Activated CD4-positive, alpha-beta T cell treated with anti-CD3 and anti-CD28 coated beads for 4 hours (primary cell): Measurements from ENCODE around the gene CCL18.
"Not testable (repeated sequence)": the region's sequence is repeated elsewhere in the genome, so short reads cannot be mapped to it uniquely, and the experiment has no call there.

Source experiments
- DNase-seq, 2 donors: peaks; one replicate each; pipeline ENCODE4 v3.0.0-alpha.2; 2020

CCL18 gene

GRCh38 chr17:36104701-36105181 lies 40.7 kb downstream of the CCL18 start:
- DNase-seq: no peak

DNA sequence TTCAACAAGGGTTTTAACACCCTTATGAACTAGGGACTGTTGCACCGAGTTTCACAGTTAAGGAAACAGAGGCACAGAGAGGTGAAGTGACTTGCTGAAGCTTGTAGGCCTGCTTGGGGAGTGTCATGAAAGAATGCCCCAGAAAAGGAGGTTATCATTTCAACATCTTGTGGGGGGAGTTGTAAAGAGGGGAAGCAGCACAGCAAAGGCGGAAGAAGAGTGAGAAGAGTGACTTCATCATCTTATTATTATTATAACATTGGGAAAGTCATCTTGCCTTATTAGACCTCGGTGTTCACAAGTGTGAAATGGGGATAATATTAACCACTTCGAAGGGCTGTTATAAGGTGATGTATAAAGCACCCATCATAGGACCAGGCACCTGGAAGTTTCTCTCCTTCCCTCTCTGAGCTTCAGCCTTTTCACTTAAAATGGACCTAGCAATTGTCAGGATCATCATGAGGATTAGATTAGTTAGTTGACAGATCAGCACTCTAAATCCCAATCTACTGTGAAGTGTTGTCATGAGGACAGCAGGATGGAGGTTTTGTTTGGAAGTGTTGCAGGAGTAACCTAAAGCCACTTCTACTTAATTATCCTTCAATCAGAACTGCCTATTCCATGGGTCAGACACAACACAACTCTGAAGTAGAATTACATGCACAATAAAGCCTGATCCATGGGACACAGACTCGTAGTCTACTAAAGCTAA lies 41.9 kb downstream of the CCL18 start:
- DNase-seq: no peak

DNA sequence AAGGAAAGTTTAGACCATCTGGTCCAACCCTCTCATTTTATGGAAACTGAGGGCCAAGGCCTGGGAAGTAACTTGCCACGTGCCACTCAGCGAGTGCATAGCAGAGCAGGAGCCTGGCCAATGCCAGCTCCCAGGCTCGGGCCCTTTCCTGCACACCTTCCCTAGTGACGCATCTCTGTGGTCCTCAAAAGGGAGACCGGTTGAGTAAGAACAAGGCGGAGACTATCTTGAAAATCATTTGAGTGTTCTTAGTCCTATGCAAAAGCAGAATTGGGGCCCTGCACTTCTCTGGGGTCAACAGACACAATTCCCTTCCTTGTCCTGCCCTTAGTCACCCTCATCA lies 42.4 kb downstream of the CCL18 start:
- no peak for DNase-seq

GRCh38 chr17:36107660-36108059 lies 43.6 kb downstream of the CCL18 start:
- no peak for DNase-seq

- DNase-seq: not testable (repeated sequence)
Measured at GRCh38 chr17:36108265-36108664, 44.2 kb downstream of the CCL18 start.

GRCh38 chr17:36111068-36111490 lies 47.0 kb downstream of the CCL18 start:
- no peak for DNase-seq

GRCh38 chr17:36112572-36112971 lies 48.5 kb downstream of the CCL18 start:
- DNase-seq: no peak

- DNase-seq: not testable (repeated sequence)
Measured at GRCh38 chr17:36113131-36113530, 49.1 kb downstream of the CCL18 start.

- not testable (repeated sequence) for DNase-seq
Measured at GRCh38 chr17:36114971-36115648, 51.0 kb downstream of the CCL18 start.

- not testable (repeated sequence) for DNase-seq
Measured at GRCh38 chr17:36115649-36115977, 51.5 kb downstream of the CCL18 start.

DNA sequence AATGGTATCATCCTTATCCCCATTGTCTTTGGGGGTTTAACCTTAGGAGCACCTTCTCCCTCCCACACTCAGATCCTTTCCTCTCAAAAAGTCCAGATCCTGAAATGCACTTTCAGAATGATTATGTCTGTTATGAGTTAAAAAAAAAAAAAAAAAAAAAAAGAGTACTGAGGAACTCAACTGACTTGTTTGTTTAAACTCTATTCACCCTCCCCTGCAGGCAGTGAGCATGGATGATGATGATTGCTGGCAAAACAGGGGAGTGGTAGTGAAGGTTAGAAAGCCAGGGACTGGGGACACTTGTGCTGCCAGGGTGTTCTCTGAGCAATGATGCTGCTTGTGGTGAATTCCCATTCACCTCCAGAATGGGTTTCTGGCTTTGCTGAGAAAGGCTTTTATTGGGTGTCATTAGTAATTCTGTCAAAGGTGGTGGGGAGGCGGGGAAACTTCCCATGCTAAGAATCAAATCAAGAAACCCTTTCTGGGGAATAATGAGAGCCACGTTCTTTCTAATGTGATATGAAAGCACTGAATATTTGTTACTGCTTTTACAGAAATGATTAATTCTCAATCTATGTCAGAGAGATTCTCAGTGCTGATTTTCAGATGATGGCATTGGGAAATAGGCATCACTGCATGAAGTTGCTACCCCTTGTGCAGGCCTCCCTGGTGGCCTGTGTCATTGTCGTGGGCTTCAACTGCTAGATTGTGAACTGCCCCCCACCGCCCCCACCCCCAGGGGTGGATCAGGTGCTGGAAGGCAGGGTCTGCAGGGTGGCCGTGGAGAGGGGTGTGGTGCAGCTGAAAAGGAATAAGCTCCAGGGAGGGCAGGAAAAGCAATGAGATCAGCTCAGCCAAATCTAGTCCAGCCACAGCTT lies 53.7 kb downstream of the CCL18 start:
- no peak for DNase-seq

GRCh38 chr17:36118477-36119353 lies 54.6 kb downstream of the CCL18 start:
- DNase-seq: no peak

DNA sequence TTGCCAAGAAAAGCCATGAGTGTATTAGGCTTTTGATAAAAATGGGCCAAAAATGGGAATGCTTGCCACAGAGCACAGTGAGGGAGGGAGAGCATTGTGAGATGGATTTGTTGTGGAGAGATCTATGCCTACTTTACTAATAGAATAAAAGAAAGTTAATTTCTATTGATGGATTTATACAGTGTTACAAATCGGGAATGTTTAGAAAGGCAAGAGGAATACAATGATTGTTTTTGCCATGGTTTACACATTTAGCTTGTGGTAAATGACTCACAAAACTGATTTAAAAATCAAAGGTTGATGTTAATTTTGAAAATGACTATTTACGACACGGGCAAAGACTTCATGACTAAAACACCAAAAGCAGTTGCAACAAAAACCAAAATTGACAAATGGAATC lies 56.1 kb downstream of the CCL18 start:
- DNase-seq: no peak

GRCh38 chr17:36121099-36121498 lies 57.0 kb downstream of the CCL18 start:
- DNase-seq: not testable (repeated sequence)
